ENCODE results near the gene C16orf87. TPM values are rescaled to one million over a fixed set of nuclear protein-coding genes. Genes with fewer than 3 reads are reported as not detected.

The C16orf87 gene
- polyA plus RNA-seq, 3 donors, result 30.9 to 34.1 (median 33.6) TPM

DNA sequence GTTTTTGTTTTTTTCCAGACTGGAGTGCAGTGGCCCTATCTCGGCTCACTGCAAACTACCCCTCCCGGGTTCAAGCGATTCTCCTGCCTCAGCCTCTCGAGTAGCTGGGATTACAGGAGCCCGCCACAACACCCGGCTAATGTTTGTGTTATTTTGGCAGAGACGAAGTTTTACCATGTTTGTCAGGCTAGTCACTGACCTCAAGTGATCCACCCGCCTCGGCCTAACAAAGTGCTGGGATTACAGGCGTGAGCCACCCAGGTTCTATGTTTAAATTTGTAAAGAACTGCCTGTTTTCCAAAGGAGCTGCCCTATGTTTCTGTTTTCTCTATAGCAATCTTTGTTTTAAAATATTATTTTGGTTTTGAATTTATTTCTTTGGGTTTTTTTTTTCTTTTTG lies 13.8 kb upstream of the C16orf87 start:
- no peak for DNase-seq (ENCODE audit: low read depth in 3 of 3, low spot score in 2 of 3)

- DNase-seq (ENCODE audit: low read depth in 3 of 3, low spot score in 2 of 3), result no peak
Observed at GRCh38 chr16:46843898-46844642, 13.1 kb upstream of the C16orf87 start.

DNA sequence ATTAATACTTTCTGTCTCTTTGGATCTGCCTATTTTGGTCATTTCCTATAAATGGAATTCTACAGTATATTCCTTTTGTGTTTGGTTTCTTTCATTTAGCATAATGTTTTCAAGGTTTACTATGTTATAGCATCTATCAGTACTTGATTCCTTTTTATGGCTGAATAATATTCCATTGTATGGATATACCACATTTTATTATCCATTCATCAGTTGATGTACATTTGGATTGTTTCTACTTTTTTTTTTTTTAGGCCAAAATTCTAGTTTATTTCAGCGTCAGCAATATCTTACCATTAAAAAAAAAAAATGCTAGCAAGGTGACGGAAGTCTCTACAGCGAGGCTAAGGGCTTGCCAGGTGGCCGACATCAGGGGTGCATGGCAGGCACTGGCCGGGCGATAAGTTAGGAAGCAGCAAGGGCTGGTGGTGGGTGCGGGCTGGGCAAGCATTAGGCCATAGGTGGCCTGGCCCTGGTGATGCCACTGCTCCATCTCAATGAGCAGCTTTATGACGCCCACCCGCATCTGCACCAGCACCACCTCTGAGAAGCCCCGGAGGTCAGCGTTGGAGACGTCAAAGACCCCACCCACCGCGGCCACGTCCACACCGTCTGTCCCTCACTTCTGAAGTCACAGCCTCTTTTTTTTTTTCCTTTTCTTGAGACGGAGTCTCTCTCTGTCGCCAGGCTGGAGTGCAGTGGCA lies 11.4 kb upstream of the C16orf87 start:
- DNase-seq (ENCODE audit: low read depth in 3 of 3, low spot score in 2 of 3), result no peak

DNA sequence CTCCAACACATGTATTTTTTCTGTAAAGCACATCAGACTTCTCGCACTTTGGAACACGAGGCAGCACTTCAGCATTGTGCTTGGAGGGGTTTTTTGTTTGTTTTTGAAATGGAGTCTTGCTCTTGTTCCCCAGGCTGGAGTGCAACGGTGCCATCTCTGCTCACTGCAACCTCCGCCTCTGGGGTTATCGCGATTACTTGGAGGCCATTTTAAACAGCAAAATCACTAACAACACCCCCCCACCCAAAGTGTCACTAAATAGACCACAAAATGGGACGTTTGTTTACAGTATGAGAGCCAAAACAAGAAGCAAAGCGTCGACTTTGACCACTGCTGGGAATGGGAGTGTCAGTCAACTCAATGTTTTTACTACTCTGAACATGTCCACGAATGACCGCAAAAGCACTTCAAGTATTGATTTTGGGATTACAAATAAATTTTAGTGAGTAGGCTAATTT lies 9.0 kb upstream of the C16orf87 start:
- DNase-seq (ENCODE audit: low read depth in 3 of 3, low spot score in 2 of 3), result no peak

DNA sequence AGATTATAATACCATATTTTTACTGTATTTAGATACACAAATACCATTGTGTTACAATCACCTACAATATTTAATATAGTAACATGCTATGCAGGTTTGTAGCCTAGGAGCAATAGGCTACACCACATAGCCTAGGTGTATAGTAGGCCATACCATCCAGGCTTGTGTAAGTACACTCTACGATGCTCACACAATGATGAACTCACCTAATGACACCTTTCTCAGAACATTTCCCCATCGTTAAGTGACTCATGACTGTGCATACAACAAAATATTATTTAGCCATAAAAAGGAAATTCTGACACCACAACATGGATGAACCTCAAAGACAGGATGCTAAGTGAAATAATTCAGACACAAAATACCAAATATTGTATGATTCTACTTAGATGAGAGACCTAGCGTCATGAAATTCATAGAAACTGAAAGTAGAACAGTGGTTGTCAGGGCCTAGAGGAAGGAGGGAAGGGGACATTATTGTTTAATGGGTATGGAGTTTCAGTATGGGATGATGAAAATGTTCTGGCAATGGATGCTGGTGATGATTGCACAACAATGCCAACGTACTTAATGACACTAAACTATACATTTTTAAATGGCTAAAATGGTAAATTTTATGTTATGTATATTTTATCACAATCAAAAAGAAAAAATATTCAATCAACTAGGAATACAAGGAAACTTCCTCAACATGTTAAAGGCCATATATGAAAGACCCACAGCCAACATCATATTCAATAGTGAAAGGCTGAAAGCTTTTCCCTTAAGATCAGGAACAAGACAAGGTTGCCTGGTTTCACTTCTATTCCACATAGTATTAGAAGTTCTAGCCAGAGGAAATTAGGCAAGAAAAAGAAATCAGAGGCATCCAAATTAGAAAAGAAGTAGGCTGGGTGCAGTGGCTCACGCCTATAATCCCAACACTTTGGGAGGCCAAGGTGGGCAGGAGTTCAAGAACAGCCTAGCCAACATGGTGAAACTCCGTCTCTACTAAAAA lies 5.9 kb upstream of the C16orf87 start:
- no peak for DNase-seq (ENCODE audit: low read depth in 3 of 3, low spot score in 2 of 3)

- no peak for DNase-seq (ENCODE audit: low read depth in 3 of 3, low spot score in 2 of 3)
Observed at GRCh38 chr16:46833460-46833800, 2.5 kb upstream of the C16orf87 start.

DNA sequence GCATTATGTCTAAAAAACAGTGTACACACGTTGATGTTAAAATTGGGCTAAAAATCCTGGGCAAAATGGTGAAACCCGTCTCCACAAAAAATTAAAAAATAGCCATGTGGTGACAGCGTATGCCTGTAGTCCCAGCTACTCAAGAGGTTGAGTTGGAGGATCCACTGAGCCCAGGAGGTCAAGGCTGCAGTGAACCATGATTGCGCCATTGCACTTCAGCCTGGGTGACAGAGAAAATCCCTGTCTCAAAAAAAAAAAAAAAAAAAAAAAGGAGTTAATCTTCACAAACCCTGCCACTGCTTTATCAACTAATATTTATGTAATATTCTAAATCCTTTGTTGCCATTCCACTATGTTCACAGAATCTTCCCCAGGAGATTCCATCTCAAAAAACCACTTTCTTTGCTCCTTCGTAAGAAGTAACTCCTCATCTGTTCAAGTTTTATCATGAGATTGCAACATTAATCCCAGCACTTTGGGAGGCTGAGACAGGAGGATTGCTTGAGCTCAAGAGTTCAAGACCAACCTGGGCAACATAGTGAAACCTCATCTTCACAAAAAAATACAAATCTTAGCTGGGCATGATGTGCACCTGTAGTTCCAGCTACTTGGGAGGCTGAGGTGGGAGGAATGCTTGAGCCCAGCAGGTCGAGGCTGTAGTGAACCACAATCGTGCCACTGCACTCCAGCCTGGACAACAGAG lies 1.9 kb upstream of the C16orf87 start:
- DNase-seq (ENCODE audit: low read depth in 3 of 3, low spot score in 2 of 3), result no peak

DNA sequence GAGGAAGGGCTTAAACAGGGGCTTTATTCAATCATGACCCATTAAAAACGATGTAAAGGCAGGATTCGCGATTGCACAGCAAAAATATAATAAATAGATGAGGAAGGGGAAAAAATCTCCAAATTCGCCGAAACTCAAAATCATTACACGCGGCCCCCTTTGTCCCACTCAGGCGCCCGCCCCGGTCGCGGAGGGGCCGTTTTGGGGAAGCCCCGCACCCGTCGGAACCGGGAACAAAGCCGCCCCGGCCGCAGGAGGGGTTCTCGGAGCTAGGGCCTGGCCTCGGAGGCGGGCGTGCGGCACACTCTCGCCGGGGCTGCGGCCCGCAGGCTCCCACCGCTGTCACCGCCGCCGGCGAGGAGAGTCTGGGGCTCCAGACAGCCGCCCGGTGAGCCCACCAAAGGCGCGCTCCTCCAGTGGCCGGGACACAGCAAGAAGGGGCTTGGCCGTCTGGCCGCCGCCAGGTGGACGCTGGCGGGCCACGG lies 521 bp downstream of the C16orf87 start:
- DNase-seq (ENCODE audit: low read depth in 3 of 3, low spot score in 2 of 3), result peak in 2 of 3 donors; percentile 29

DNA sequence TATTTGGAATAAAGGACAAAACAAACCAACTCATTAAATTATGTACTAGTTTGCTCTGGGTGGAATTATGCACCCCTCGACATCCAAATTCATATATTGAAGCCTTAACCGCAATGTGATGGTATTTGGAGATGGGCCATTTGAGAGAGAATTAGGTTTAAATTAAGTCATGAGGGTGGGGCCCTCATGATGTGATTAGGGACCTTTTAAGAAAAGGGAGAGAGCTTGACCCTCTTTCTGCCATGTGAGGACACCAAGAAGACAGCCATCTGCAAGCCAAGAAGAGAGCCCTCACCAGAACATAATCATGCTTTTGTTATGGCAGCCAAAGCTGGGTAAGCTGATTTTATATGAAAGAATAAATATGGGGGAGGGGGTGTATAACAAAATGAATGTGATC lies 2.0 kb downstream of the C16orf87 start:
- DNase-seq (ENCODE audit: low read depth in 3 of 3, low spot score in 2 of 3), result no peak

- DNase-seq (ENCODE audit: low read depth in 3 of 3, low spot score in 2 of 3), result no peak
Observed at GRCh38 chr16:46828292-46828691, 2.7 kb downstream of the C16orf87 start.

GRCh38 chr16:46826631-46827030 lies 4.3 kb downstream of the C16orf87 start:
- DNase-seq (ENCODE audit: low read depth in 3 of 3, low spot score in 2 of 3), result no peak

DNA sequence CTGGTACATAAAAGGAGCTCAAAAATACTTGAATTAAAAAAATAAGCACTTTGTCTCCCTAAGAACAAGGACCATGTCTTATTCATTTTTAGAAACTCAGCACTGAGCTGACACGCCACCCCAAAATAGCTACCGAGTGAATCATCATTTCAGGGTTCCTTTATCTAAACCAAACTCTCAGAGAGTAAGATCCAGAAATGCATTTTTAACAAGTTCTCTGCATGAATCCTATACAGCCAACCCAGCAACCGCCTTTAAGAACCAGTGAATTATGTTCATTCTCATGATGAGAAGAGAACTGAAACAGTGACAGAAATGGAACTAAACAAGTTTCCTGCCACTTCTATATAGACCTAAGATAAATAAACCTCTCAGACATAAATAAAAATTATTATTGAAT lies 8.7 kb downstream of the C16orf87 start:
- DNase-seq (ENCODE audit: low read depth in 3 of 3, low spot score in 2 of 3), result no peak

GRCh38 chr16:46817961-46818360 lies 13.0 kb downstream of the C16orf87 start:
- no peak for DNase-seq (ENCODE audit: low read depth in 3 of 3, low spot score in 2 of 3)

GRCh38 chr16:46814790-46815189 lies 16.2 kb downstream of the C16orf87 start:
- DNase-seq (ENCODE audit: low read depth in 3 of 3, low spot score in 2 of 3), result no peak

DNA sequence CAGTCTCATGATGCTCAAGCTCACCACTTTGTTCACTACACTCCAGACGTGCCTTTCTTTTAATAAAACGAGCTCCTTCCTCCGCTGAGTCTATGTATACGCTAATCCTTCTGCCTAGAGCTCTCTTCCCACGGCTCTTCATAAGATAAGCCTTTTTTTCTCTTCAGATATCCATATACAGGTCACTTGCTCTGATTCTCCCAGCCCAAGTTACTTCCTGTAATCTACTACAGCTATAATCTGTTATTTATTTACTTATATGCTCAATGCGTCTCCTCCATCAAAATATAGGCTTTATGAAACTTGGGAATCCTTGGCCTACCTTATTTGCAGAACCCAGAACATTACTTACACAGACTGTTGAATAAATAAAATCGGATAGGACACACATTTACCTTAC lies 17.4 kb downstream of the C16orf87 start:
- DNase-seq (ENCODE audit: low read depth in 3 of 3, low spot score in 2 of 3), result no peak

DNA sequence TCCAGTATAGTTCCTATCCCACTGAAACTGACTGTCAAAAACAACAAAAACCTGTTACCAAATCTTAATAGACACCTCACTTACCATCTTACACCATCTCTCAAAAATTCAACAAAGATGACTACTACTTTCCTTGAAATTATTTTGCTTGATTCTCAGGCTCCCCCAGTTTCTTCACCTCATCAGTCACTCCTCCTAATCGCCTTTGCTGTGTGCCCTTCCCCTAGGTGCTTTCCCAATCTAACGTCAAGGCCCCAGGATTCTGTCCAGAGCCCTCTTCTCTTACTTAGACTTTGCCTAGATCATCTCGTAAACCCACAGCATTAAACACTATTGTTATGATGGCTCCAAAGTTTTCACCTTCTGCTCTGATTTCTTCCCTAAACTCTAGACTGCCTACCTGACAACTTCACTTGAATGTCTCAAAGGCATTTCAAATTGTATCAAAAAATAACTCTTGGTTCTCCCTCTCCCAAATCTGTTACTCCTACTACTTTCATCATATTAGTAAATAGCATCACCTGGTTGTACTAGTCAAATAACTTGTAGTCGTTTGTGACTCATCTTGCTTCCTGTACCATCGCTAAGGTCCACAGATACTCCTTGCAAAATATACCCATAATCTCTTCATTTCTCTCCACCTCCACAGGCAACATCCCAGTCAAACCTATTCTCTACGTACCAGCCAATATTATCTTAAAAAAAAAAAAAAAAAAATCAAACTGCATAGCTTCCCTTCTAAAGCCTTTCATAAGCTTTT lies 18.0 kb downstream of the C16orf87 start:
- no peak for DNase-seq (ENCODE audit: low read depth in 3 of 3, low spot score in 2 of 3)

- no peak for DNase-seq (ENCODE audit: low read depth in 3 of 3, low spot score in 2 of 3)
Observed at GRCh38 chr16:46811682-46812081, 19.3 kb downstream of the C16orf87 start.

GRCh38 chr16:46808997-46809396 lies 22.0 kb downstream of the C16orf87 start:
- DNase-seq (ENCODE audit: low read depth in 3 of 3, low spot score in 2 of 3), result no peak

DNA sequence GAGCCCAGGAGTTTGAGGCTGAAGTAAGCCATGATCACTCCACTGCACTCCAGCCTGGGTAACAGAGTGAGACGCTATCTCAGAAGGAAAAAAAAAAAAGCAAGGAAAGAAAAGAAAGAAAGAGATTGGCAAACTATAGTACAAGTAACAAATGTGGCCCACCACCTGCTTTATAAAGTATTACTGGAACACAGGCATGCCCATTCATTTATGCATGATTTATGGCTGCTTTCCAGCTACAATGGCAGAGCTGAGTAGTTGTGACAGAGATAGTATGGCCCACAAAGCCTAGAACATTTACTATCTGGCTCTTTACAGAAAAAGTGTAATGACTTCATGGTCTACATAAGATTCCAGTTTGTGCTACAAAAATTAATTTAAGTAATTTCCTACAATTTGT lies 23.6 kb downstream of the C16orf87 start:
- DNase-seq (ENCODE audit: low read depth in 3 of 3, low spot score in 2 of 3), result no peak

DNA sequence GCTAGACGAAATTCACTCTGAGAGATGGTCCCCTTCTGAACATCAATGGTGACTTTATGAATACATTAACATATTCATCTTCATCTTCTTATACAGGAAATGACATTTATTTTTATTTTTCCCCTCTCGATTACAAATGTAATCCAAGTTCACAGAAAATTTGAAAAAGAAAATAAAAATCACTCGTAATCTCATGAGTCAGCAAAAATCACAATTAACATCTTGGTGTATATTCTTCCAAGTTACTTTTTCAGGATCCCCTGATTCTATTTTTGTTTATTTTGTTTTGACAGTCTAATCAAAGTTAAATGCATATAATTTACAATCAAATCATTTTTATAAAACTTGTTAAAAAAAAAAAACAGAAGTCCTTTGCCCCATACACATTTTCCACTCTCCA lies 27.6 kb downstream of the C16orf87 start:
- DNase-seq (ENCODE audit: low read depth in 3 of 3, low spot score in 2 of 3), result no peak

Measured in right renal cortex interstitium (tissue), 3 donors.